Stimulated activated CD4-positive, alpha-beta T cell treated with anti-CD3 and anti-CD28 coated beads, Interleukin-12 subunit alpha, Interleukin-12 subunit beta, amount 100 ng/mL, for 4 hours (primary cell): ENCODE data around the gene TANC1.
A peak's percentile ranks its signal among the peaks of the same experiment; 100 is the strongest.
"Not testable (repeated sequence)": the region's sequence is repeated elsewhere in the genome, so short reads cannot be mapped to it uniquely, and the experiment has no call there.

ENCODE experiments used
- DNase-seq: peaks from one replicate; pipeline ENCODE4 v3.0.0-alpha.2; 2020

The TANC1 gene

DNA sequence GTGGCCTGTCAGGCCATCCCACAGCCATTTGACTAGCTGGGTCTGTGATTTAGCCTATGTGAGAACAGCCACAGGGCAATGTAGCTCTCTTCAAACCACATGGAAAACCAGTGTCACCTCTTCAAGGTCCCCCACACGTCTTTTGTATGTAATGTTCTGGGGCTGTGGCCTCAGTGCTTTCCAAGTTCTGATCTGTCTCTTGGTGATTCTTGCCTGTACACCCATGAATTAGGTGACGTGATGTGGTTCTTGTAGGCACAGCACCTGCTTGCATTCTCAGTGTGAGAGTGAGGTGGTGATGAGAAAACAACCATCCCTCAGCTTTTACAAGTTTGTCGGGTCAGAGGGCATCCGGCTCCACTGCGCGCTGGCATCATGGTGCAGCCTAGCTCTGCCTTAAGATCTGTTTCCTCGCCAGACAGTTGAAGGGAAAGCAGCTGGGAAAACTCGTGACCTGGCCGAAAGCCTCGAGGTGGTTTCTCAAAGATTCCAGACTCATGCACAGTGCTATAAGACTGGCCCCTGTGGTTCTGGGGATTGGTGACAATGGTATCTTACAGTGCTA lies 125.8 kb downstream of the TANC1 start:
- DNase-seq = no peak

DNA sequence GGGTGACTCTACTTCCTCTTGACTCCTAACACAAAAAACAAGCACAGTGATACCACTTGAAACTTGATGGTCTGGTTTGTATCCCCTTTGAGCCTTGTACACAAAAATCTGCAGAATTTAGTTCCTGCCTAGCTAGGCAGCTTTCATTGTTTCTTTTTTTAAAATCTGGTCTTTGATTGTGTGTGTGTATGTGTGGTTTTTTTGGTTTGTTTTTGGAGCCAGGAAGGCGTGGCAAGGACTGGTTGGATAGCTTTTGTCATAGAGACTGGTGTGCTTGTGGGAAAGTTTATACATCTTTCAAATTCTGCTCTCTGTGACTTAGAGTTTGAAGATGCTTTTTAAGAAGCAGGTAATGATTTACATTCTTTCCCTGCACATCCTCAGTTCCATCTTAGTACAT lies 127.4 kb downstream of the TANC1 start:
- DNase-seq = no peak

DNA sequence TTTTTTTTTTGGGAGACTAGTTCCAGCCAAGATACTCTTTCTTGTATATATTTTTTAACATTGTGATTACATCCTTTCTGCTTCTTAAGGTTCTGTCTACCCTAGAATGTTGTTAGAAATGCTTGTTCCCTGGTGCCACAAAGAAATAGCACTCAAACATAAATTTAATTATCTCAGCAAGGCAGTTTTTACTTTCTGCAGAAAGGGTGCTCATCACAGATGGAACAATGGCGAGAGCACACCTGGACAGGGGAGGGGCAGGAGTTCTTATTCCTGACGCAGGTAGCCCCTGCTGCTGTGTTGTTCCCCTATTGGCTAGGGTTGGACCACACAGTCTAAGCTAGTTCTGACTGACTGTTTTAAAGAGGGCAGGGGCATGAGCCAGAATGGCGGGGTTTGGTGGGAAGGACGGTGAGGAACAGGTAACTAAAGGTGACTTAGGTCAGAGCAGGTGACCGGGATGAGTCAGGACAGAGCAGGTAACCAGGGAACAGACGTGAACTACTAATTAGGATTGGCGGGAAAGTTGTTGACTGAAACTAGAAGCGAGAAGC lies 127.9 kb downstream of the TANC1 start:
- DNase-seq = not testable (repeated sequence)

DNA sequence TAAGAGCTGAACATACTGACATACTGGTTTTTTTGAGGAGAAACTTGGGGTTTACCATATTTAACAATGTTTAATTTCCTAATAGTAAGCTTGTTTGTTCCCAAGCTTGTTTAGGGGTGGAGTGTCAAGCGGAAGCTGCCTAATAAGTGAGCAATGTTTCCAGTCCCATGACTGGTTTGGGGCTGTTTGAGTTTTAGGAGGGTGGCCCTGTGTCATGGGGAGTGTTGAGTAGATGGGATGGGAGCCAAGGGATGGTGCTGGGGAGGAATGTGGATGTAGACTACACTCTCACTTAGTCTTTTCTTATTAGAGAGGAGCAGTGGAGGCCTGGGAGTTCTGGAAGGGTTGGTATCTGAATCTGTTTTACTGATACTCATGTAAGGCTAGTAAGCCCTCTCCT lies 128.5 kb downstream of the TANC1 start:
- no peak for DNase-seq

- no peak for DNase-seq
Measured at GRCh38 chr2:159098361-159098760, 129.9 kb downstream of the TANC1 start.

GRCh38 chr2:159098921-159099411 lies 130.5 kb downstream of the TANC1 start:
- no peak for DNase-seq

- no peak for DNase-seq
Measured at GRCh38 chr2:159101755-159102489, 133.5 kb downstream of the TANC1 start.

GRCh38 chr2:159103411-159103810 lies 135.0 kb downstream of the TANC1 start:
- DNase-seq = no peak

DNA sequence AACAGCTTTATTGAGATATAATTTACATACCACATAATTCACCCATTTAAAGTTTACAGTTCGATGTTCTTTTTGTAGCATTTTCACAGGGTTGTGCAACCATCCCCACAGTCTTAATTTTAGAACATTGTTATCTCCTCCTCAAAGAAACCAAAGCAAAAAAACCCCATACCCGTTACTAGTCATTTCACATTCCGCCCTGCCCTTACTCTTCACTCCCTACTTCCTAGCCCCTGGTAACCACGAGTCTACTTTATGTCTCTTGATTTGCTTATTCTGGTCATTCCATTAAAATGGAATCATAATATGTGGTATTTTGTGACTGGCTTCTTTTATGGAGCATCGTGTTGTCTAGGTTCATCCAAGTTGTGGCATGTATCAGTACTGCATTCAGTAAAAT lies 137.7 kb downstream of the TANC1 start:
- no peak for DNase-seq

- DNase-seq = no peak
Measured at GRCh38 chr2:159108181-159108893, 139.9 kb downstream of the TANC1 start.

DNA sequence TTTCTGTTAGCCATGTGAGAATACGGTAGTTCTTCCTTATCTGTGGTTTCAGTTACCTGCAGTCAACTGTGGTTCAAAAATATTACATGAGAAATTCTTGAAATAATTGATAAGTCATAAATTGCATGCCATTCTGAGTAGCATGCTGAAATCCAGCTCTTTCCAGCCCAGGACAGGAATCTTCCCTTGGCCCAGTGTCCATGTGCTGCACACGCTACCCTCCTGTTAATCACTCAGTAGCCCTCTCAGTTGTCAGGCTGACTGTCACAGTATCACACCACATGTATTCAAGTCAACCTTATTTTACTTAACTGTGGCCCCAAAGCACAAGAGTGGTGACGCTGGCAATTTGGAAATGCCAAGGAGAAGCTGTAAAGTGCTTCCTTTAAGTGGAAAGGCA lies 141.1 kb downstream of the TANC1 start:
- DNase-seq = no peak

DNA sequence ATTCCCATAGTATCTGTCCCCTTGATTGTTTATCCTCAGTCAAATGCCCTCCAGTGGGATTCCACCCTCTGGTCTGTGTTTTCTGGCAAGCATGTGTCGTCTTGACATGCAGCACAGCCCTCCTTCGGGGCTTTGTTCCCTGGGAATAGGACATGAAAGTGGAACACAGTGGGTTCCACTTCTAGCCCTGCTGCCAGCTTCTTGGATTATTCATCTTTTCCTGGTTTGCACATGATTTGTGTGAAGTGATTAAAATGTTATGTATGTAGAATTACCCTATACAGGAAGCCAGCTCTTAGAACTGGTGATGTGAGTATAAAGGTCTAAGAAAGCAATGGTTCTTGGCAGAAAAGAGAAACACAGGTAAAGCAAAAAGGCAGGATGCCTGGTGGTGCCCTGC lies 142.3 kb downstream of the TANC1 start:
- DNase-seq = no peak

GRCh38 chr2:159111346-159111927 lies 143.0 kb downstream of the TANC1 start:
- no peak for DNase-seq

GRCh38 chr2:159114835-159115234 lies 146.4 kb downstream of the TANC1 start:
- DNase-seq = no peak

- no peak for DNase-seq
Measured at GRCh38 chr2:159116922-159117321, 148.5 kb downstream of the TANC1 start.

DNA sequence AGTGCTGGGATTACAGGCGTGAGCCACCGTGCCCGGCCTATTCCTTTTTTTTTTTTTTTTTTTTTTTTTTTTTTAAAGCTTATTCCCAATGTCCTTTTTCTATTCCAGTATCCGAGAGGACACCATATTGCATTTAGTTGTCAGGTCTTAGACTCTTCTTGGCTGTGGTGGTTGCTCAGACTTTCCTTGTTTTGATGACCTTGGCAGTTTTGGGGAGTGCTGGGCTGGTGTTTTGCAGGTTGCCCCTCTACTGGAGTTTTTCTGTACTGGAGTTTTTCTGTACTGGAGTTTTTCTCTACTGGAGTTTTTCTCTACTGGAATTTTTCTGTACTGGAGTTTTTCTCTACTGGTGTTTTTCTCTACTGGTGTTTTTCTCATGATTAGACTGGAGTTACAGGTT lies 149.2 kb downstream of the TANC1 start:
- DNase-seq = no peak

DNA sequence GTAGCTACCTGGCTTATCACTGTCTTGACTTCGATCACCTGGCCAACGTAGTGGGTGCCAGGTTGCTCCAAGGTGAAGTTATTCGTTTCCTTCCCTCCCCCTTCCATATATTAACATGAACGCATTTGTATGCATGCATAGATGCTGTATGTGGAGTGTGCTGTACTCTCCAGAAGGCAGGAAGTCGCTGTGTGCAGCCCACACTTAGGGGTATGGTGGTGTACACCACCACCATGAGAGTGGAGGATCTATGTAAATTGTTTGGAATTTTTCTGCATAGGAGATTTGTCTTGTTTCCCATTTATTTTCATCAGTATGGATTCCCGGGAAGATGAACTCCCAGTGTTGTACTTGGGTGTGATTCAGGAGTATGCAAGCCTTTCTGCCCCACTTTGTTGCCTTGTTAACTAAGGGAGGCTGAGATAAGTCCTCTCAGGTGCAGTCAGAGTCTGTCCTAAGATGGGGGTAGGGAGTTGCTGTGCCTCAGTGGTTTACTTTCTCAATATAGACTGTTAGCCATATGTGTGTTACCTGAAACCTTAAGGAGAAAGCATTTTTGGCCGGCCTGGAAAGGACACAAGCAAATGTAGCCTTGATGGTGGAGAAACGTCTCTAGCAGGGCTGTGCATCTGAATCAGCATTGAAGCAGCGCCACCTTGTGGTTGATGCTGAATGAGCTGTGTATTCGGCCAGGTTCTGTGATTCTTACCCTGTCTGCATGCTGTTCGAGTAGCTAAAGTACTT lies 149.8 kb downstream of the TANC1 start:
- DNase-seq = peak; percentile 76

DNA sequence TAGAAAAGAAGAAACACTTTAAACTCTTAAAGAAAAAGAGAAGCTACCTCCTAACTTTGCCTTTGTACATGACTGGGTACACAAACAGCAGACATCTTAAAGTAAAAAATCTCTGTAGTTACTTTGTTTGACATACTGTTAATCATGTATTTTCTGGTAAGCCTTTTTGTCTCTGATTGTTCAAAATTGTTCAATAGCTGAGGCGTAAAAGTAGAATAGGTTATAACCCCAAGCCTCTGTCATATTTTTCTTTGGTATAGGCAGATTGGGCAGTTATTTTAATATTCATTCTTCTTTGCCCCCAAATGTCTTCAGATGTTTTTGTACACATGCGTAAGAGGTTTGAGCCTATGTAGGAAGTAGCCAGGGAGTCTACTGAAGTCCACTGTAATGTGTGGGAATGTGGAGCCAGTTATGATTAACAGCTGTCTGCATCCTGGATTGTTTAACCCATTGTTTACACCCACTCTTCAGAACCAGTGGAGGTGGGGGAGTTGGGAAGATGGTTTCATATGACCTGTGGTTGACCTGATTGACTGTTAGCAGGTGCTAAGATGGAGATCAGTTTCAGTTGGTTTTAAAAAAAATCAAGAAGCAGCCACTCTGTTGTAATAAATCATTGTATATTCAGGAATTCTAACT lies 150.5 kb downstream of the TANC1 start:
- no peak for DNase-seq

DNA sequence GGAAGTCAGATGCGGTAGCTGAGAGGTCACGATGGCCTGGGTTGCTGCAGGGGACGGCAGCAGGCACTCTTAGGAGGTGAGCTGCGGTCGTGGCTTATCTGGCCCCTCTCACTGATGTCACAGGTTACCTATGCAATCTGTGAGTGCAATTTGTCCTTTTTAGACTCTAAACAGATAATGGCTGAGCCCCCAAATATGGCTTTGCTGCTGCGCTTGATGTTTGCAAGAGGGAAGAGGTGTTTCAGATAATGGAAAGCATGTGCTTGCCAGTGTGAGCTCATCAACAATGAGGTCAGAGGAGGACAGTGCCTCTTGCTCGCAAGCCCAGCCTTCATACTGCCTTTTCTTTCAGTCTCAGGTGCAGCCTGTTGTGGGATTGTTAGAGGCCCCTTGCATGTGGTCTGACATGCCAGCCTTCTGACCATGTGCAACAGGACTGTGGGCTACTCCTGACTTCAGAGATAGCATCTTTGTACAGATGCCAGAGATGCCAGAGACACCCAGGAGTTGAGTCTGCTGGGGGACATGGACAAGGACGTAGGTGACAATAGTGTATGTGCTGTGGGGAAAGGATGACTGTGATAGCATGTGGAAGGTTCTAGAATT lies 151.3 kb downstream of the TANC1 start:
- no peak for DNase-seq

DNA sequence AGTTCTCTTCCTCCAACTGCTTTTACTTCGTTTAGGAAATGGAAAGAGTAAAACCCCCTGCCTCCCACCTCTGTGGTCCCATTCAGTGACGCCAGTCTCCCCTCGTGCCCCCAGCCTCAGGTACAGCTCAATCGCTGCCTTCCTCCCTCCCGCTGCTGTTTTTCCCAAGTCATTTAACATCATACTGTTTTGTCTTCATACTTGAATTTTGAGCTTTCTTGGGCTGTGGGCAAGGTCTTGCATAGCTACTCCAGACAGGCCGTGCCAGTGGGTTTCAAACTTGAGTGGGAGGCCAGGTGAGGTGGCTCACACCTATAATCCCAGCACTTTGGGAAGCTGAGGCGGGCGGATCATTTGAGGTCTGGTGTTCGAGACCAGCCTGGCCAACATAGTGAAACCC lies 155.3 kb downstream of the TANC1 start:
- DNase-seq = no peak

GRCh38 chr2:159124441-159124911 lies 156.0 kb downstream of the TANC1 start:
- peak; percentile 8 for DNase-seq
